ENCODE measurements around the gene CIAO2A. TPM values are rescaled to one million over a fixed set of nuclear protein-coding genes. Genes with fewer than 3 reads are reported as not detected.

The CIAO2A gene
- polyA plus RNA-seq, 1 donor (not counting 4 experiments of a cell fraction or from before 2014, with no cell fraction given): 111 TPM

GRCh38 chr15:64117759-64118487 is 24.3 kb upstream of the CIAO2A start:
- FAIRE-seq (no peak), DNase-seq (ENCODE audit: low read depth, low spot score) (no peak)
- no peak overlapping the region for H3K9ac ChIP-seq (ENCODE audit: control insufficient read depth, extremely low read depth, insufficient read depth, low read length)
- no peak overlapping the region for H2AFZ ChIP-seq (ENCODE audit: control insufficient read depth, low read length)
- H3K79me2 ChIP-seq (ENCODE audit: control insufficient read depth, insufficient read depth, low read length): no peaks in the 10 kb centered on the region
- no peaks in the 10 kb centered on the region for H3K9me1 ChIP-seq (ENCODE audit: control insufficient read depth, extremely low read depth, insufficient read depth, low read length)
- H3K4me2 ChIP-seq (ENCODE audit: control insufficient read depth, extremely low read depth, insufficient read depth, low read depth, low read length): no peak overlapping the region
- dilution Hi-C loops (cut with MboI; ENCODE audit: extremely low pct_ligation_motif_present, low sequenced_read_pairs): no loop called here
- H4K20me1 ChIP-seq (ENCODE audit: control insufficient read depth, extremely low read depth, insufficient read depth, low read length): no peaks in the 10 kb centered on the region
- H3K9me3 ChIP-seq (ENCODE audit: control insufficient read depth, low read depth, low read length): no peaks in the 10 kb centered on the region
- H3K27ac ChIP-seq (ENCODE audit: control insufficient read depth, insufficient read depth, low read length): no peak overlapping the region
- TF ChIP-seq EZH2 (IDR thresholded peaks at IDR 0.05; ENCODE audit: low read length): no peak
- no peak for TF ChIP-seq CTCF (optimal IDR thresholded peaks at IDR 0.05 in 1 of 3, IDR thresholded peaks at IDR 0.05 in 1 of 3, conservative IDR thresholded peaks at IDR 0.05 in 1 of 3; ENCODE audit: extremely low read depth in 1 of 3, insufficient read depth in 2 of 3, low read length in 3 of 3)
- no peak overlapping the region for H3K4me3 ChIP-seq (ENCODE audit: control insufficient read depth in 2 of 3, extremely low read depth in 1 of 3, insufficient read depth in 2 of 3, low read depth in 1 of 3, low read length in 3 of 3)
- no peaks in the 10 kb centered on the region for H3K27me3 ChIP-seq (ENCODE audit: control insufficient read depth, extremely low read depth, insufficient read depth, low read length)
- H3K36me3 ChIP-seq (ENCODE audit: control insufficient read depth in 2 of 2, extremely low read depth in 1 of 2, insufficient read depth in 2 of 2, low read length in 2 of 2): peaks cover 14 to 23% of the 10 kb centered on the region in 2 experiments
- no peaks in the 10 kb centered on the region for H3K4me1 ChIP-seq (ENCODE audit: control insufficient read depth, extremely low read depth, insufficient read depth, low read length)

DNA sequence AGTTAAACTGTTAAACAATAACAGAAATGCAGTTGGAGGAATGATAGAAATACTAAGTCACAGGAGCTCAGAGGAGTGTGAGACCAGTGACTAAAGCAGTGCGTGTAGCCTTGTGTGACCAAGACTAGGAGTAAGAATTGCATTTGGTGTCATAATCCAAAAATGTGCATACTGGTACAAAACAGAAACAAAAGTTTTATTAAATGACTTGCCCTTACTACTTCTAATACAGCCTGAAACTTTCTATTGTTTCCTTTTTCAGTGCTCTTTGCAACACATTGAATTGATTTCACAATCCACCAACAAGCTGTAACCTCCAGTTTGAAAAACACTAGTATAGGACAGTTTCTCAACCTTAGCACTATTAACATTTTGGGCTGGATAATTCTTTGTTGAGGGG is 19.3 kb upstream of the CIAO2A start:
- H3K9ac ChIP-seq (ENCODE audit: control insufficient read depth, extremely low read depth, insufficient read depth, low read length): no peak overlapping the region
- H3K4me3 ChIP-seq (ENCODE audit: control insufficient read depth in 2 of 3, extremely low read depth in 1 of 3, insufficient read depth in 2 of 3, low read depth in 1 of 3, low read length in 3 of 3): no peak overlapping the region
- no peak for TF ChIP-seq EZH2 (IDR thresholded peaks at IDR 0.05; ENCODE audit: low read length)
- TF ChIP-seq CTCF (optimal IDR thresholded peaks at IDR 0.05 in 1 of 3, IDR thresholded peaks at IDR 0.05 in 1 of 3, conservative IDR thresholded peaks at IDR 0.05 in 1 of 3; ENCODE audit: extremely low read depth in 1 of 3, insufficient read depth in 2 of 3, low read length in 3 of 3): no peak
- DNase-seq (ENCODE audit: low read depth, low spot score) (no peak), FAIRE-seq (no peak)
- dilution Hi-C loops (cut with MboI; ENCODE audit: extremely low pct_ligation_motif_present, low sequenced_read_pairs): no loop called here
- H3K9me3 ChIP-seq (ENCODE audit: control insufficient read depth, low read depth, low read length): no peaks in the 10 kb centered on the region
- peaks cover 35% of the 10 kb centered on the region for H3K79me2 ChIP-seq (ENCODE audit: control insufficient read depth, insufficient read depth, low read length)
- no peaks in the 10 kb centered on the region for H3K4me1 ChIP-seq (ENCODE audit: control insufficient read depth, extremely low read depth, insufficient read depth, low read length)
- H2AFZ ChIP-seq (ENCODE audit: control insufficient read depth, low read length): no peak overlapping the region
- no peaks in the 10 kb centered on the region for H4K20me1 ChIP-seq (ENCODE audit: control insufficient read depth, extremely low read depth, insufficient read depth, low read length)
- no peaks in the 10 kb centered on the region for H3K27me3 ChIP-seq (ENCODE audit: control insufficient read depth, extremely low read depth, insufficient read depth, low read length)
- no peak overlapping the region for H3K27ac ChIP-seq (ENCODE audit: control insufficient read depth, insufficient read depth, low read length)
- H3K4me2 ChIP-seq (ENCODE audit: control insufficient read depth, extremely low read depth, insufficient read depth, low read depth, low read length): no peak overlapping the region
- H3K9me1 ChIP-seq (ENCODE audit: control insufficient read depth, extremely low read depth, insufficient read depth, low read length): no peaks in the 10 kb centered on the region
- peaks cover 5 to 10% of the 10 kb centered on the region in 2 experiments for H3K36me3 ChIP-seq (ENCODE audit: control insufficient read depth in 2 of 2, extremely low read depth in 1 of 2, insufficient read depth in 2 of 2, low read length in 2 of 2)

Data from keratinocyte (primary cell).